Uterus (tissue), 4 donors: ENCODE results near the gene FILIP1. TPM values are rescaled to one million over a fixed set of nuclear protein-coding genes. Genes with fewer than 3 reads are reported as not detected.

Experiments
- DNase-seq, 2 donors: peaks; one replicate each; pipeline ENCODE4 v3.0.0-alpha.2; 2019 to 2020
- H3K27ac ChIP-seq, 2 donors: fragments of 200-600 bp; sonication (generic); 1 replicate in 1 of 2; 2 replicates in 1 of 2; pipeline ENCODE4 v1.5.1; 2016 to 2018
- H3K27me3 ChIP-seq, 2 donors: fragments of 200-600 bp; sonication (generic); one replicate each; pipeline ENCODE4 v1.5.1; 2018 to 2019; ENCODE audit warnings: control low read depth in 1 of 2
- H3K36me3 ChIP-seq, 2 donors: fragments of 200-600 bp; sonication (generic); one replicate each; pipeline ENCODE4 v1.5.1; 2019; ENCODE audit warnings: control low read depth in 1 of 2
- H3K4me1 ChIP-seq, 2 donors: fragments of 200-600 bp; sonication (generic); one replicate each; pipeline ENCODE4 v1.5.1; 2018 to 2019; ENCODE audit warnings: control low read depth in 1 of 2
- H3K4me3 ChIP-seq, 2 donors: fragments of 200-600 bp; sonication (generic); 1 replicate in 1 of 2; 2 replicates in 1 of 2; pipeline ENCODE4 v1.5.1; 2018 to 2019; ENCODE audit warnings: mild to moderate bottlenecking in 1 of 2
- H3K9me3 ChIP-seq, 2 donors: fragments of 200-600 bp; sonication (generic); one replicate each; pipeline ENCODE4 v1.5.1; 2019; ENCODE audit warnings: control low read depth in 1 of 2
- POLR2A ChIP-seq, 2 donors: fragments of 450-650 bp; IDR thresholded peaks; one replicate each; pipeline ENCODE4 v1.6.1; 2016; ENCODE audit warnings: antibody characterized with exemption in 2 of 2, mild to moderate bottlenecking in 1 of 2, moderate library complexity in 1 of 2
- intact Hi-C: fragments of 100-400 bp; cut with DNase I; formaldehyde crosslinking; loops from one replicate; pipeline ENCODE4 v1.15.1; 2023; ENCODE audit warnings: low total_unique reads
- total RNA-seq, 4 donors: library from RNA; depleted of rRNA in 3 of 4; stranded (reverse); fragments of >200 nt in 3 of 4; gene quantifications; one replicate each; pipeline versions ENCODE4 v1.1.0 to v1.2.4, GENCODE V29; 2014 to 2023
- TF ChIP-seq, protein P1 (sequence below), 4 experiments: fragments of 200-600 bp in 2 of 4; fragments of 450-650 bp in 2 of 4; sonication (generic) in 2 of 4; IDR thresholded peaks; one replicate each; pipeline ENCODE4 v1.5.1; 2016 to 2019; ENCODE audit warnings: antibody characterized with exemption in 4 of 4, mild to moderate bottlenecking in 2 of 4, moderate library complexity in 1 of 4
- donor health status: DM: yes; HTN: yes; CAD: no.

Gene FILIP1
- total RNA-seq, 4 donors from 2014 or later: 4.7 to 23.1 (median 12.5) TPM

- no peaks in the 10 kb centered on the region for H3K9me3 ChIP-seq
- DNase-seq: no peak
- intact Hi-C loops: no loop called here
- TF ChIP-seq POLR2A (IDR thresholded peaks at IDR 0.05): no peak
- TF ChIP-seq, protein P1, sequence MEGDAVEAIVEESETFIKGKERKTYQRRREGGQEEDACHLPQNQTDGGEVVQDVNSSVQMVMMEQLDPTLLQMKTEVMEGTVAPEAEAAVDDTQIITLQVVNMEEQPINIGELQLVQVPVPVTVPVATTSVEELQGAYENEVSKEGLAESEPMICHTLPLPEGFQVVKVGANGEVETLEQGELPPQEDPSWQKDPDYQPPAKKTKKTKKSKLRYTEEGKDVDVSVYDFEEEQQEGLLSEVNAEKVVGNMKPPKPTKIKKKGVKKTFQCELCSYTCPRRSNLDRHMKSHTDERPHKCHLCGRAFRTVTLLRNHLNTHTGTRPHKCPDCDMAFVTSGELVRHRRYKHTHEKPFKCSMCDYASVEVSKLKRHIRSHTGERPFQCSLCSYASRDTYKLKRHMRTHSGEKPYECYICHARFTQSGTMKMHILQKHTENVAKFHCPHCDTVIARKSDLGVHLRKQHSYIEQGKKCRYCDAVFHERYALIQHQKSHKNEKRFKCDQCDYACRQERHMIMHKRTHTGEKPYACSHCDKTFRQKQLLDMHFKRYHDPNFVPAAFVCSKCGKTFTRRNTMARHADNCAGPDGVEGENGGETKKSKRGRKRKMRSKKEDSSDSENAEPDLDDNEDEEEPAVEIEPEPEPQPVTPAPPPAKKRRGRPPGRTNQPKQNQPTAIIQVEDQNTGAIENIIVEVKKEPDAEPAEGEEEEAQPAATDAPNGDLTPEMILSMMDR (IDR thresholded peaks at IDR 0.05): no peak
- no peaks in the 10 kb centered on the region for H3K36me3 ChIP-seq
- H3K4me1 ChIP-seq: peaks cover 0 to 13% of the 10 kb centered on the region in 2 donors
- peak overlapping the region; percentile 9 to 47 for H3K4me3 ChIP-seq
- peak overlapping the region; percentile 91 to 97 for H3K27ac ChIP-seq
- H3K27me3 ChIP-seq: no peaks in the 10 kb centered on the region
Observed at GRCh38 chr6:75490706-75491105, 2.9 kb downstream of the FILIP1 start.

- H3K36me3 ChIP-seq: no peaks in the 10 kb centered on the region
- H3K4me3 ChIP-seq: no peak overlapping the region
- H3K27me3 ChIP-seq: no peaks in the 10 kb centered on the region
- no peak for DNase-seq
- H3K27ac ChIP-seq: peak overlapping the region; percentile 91 to 97
- no peak for TF ChIP-seq POLR2A (IDR thresholded peaks at IDR 0.05)
- TF ChIP-seq, protein P1 (IDR thresholded peaks at IDR 0.05): no peak
- intact Hi-C loops: no loop called here
- no peaks in the 10 kb centered on the region for H3K9me3 ChIP-seq
- H3K4me1 ChIP-seq: peaks cover 0 to 9% of the 10 kb centered on the region in 2 donors
Observed at GRCh38 chr6:75489025-75489424, 4.6 kb downstream of the FILIP1 start.

GRCh38 chr6:75488033-75488432 is 5.6 kb downstream of the FILIP1 start:
- intact Hi-C loops: no loop called here
- no peak for TF ChIP-seq POLR2A (IDR thresholded peaks at IDR 0.05)
- TF ChIP-seq, protein P1 (IDR thresholded peaks at IDR 0.05): no peak
- H3K4me3 ChIP-seq: no peak overlapping the region
- no peaks in the 10 kb centered on the region for H3K9me3 ChIP-seq
- H3K27me3 ChIP-seq: no peaks in the 10 kb centered on the region
- H3K36me3 ChIP-seq: no peaks in the 10 kb centered on the region
- peaks cover 0 to 9% of the 10 kb centered on the region in 2 donors for H3K4me1 ChIP-seq
- H3K27ac ChIP-seq: peak overlapping the region; percentile 91 to 97
- DNase-seq: peak in 1 of 2 donors; percentile 45

DNA sequence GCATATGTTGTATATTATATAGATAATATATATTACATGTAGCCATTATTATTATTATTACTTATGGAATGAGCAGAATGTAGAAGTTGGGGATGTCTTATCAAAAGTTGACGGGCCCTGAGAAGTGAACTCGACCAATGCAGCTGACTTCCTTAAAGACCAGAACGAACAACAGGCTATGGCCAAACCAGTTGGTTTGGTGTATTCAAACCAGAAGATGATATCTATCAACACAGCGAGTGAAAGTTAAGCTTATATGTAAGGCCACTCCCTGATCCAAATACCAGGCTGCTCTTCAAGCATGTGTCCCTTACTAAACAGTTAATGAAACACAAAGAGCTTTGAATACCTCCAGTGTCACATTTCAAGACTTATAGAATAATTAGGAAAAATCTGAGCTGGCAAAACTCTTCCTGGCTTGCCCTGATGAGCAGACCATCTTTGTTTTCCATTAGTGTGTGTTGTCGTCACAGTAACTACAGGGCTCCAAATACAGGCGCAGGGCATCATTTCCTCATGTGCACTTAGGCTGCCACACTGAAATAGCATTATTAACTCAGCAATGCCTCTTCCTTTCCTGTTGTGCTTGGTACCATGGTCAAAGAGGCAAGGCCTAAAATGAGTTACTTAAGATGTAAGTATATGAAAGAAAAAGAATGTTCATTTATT is 6.6 kb downstream of the FILIP1 start:
- intact Hi-C loops: no loop called here
- H3K9me3 ChIP-seq: no peaks in the 10 kb centered on the region
- H3K36me3 ChIP-seq: no peaks in the 10 kb centered on the region
- no peaks in the 10 kb centered on the region for H3K27me3 ChIP-seq
- peaks cover 0 to 15% of the 10 kb centered on the region in 2 donors for H3K4me1 ChIP-seq
- no peak for TF ChIP-seq POLR2A (IDR thresholded peaks at IDR 0.05)
- no peak for DNase-seq
- H3K4me3 ChIP-seq: no peak overlapping the region
- peak overlapping the region; percentile 91 to 97 for H3K27ac ChIP-seq

DNA sequence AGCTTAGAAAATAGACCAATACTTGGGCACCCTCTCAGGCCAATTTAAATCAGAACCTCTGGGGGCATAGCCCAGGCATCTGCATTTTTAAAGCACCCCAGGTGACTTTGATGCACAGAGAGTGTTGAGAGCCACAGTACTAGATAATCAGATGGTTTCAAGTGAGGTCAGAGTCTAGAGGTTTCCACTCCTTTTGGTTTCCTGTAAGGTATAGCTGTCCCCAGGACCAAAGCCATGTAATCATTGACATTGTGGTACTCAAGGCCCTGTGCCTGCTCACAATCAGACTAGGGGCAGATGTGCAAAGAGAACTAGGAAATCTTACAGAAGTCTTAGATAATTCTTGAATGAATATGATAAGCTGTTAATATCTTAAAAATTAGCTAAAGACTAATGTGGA is 9.1 kb downstream of the FILIP1 start:
- intact Hi-C loops: no loop called here
- no peak for TF ChIP-seq POLR2A (IDR thresholded peaks at IDR 0.05)
- TF ChIP-seq, protein P1 (IDR thresholded peaks at IDR 0.05): no peak
- Histone ChIP-seq H3K4me1 (peaks cover 0 to 15% of the 10 kb centered on the region in 2 donors), H3K27ac (peak overlapping the region; percentile 10 to 97), H3K27me3 (no peaks in the 10 kb centered on the region), H3K4me3 (no peak overlapping the region), H3K36me3 (no peaks in the 10 kb centered on the region), H3K9me3 (no peaks in the 10 kb centered on the region)
- DNase-seq: no peak
